Panc1 (cell line): Measurements from ENCODE around the gene CELSR2.

Experiments
- POLR2AphosphoS5 ChIP-seq: IDR thresholded peaks from 2 replicates; pipeline ENCODE4 v1.6.1; 2012; ENCODE audit warnings: mild to moderate bottlenecking, low read depth, low read length, moderate library complexity
- TCF7L2 ChIP-seq: IDR thresholded peaks from 2 replicates; pipeline ENCODE4 v1.6.1; 2011; ENCODE audit warnings: mild to moderate bottlenecking, low read depth, low read length, inconsistent platforms
- TF ChIP-seq, protein P1 (sequence below): fragments of 450-650 bp; IDR thresholded peaks from 2 replicates; pipeline ENCODE4 v1.5.1; 2017; ENCODE audit warnings: mild to moderate bottlenecking
- TF ChIP-seq, protein P2 (sequence below), 2 experiments: IDR thresholded peaks; 2 replicates each; pipeline ENCODE4 v1.6.1; 2011 to 2012; ENCODE audit warnings: low read depth in 2 of 2, control low read depth in 1 of 2, low read length in 1 of 2, mild to moderate bottlenecking in 1 of 2, moderate library complexity in 1 of 2; ENCODE audit not compliant: insufficient read depth in 1 of 2

DNA sequence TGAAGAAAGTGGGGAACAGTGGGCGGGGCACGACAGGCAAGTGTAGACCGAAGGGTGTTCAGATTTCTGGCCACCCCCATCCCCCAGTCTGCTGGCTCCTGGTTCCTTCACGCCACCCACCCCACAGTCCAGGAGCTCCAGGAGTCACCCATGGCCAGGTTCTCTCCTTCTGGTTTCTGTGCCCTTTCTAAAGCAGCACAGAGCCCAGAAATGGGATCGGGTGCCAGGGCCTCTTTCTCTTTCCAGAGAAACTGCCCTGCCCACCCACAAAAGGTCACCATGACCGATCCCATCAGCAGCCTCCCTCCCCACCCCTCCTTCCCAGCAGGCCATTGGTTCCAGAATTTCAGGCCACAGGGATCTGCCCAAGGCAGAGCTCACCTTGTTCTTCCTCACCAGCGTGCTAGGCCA is 3.2 kb upstream of the CELSR2 start:
- TF ChIP-seq, protein P1, sequence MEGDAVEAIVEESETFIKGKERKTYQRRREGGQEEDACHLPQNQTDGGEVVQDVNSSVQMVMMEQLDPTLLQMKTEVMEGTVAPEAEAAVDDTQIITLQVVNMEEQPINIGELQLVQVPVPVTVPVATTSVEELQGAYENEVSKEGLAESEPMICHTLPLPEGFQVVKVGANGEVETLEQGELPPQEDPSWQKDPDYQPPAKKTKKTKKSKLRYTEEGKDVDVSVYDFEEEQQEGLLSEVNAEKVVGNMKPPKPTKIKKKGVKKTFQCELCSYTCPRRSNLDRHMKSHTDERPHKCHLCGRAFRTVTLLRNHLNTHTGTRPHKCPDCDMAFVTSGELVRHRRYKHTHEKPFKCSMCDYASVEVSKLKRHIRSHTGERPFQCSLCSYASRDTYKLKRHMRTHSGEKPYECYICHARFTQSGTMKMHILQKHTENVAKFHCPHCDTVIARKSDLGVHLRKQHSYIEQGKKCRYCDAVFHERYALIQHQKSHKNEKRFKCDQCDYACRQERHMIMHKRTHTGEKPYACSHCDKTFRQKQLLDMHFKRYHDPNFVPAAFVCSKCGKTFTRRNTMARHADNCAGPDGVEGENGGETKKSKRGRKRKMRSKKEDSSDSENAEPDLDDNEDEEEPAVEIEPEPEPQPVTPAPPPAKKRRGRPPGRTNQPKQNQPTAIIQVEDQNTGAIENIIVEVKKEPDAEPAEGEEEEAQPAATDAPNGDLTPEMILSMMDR = no peak
- no peak for TF ChIP-seq TCF7L2
- TF ChIP-seq, protein P2, sequence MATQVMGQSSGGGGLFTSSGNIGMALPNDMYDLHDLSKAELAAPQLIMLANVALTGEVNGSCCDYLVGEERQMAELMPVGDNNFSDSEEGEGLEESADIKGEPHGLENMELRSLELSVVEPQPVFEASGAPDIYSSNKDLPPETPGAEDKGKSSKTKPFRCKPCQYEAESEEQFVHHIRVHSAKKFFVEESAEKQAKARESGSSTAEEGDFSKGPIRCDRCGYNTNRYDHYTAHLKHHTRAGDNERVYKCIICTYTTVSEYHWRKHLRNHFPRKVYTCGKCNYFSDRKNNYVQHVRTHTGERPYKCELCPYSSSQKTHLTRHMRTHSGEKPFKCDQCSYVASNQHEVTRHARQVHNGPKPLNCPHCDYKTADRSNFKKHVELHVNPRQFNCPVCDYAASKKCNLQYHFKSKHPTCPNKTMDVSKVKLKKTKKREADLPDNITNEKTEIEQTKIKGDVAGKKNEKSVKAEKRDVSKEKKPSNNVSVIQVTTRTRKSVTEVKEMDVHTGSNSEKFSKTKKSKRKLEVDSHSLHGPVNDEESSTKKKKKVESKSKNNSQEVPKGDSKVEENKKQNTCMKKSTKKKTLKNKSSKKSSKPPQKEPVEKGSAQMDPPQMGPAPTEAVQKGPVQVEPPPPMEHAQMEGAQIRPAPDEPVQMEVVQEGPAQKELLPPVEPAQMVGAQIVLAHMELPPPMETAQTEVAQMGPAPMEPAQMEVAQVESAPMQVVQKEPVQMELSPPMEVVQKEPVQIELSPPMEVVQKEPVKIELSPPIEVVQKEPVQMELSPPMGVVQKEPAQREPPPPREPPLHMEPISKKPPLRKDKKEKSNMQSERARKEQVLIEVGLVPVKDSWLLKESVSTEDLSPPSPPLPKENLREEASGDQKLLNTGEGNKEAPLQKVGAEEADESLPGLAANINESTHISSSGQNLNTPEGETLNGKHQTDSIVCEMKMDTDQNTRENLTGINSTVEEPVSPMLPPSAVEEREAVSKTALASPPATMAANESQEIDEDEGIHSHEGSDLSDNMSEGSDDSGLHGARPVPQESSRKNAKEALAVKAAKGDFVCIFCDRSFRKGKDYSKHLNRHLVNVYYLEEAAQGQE (IDR thresholded peaks at IDR 0.05; ENCODE audit: insufficient read depth in 1 of 2, low read depth in 2 of 2, low read length in 1 of 2) = no peak
- TF ChIP-seq POLR2AphosphoS5 = no peak
